UCSD-AML1 (cell line): Measurements from ENCODE around the gene SNW1.
"Not testable (repeated sequence)": the region's sequence is repeated elsewhere in the genome, so short reads cannot be mapped to it uniquely, and the experiment has no call there.

Experiments
- DNase-seq: peaks from one replicate; lab custom pipeline; 2025; ENCODE audit not compliant: unreplicated experiment; lab: John Stamatoyannopoulos, UW

SNW1 gene

GRCh38 chr14:77760381-77761204, at the start of gene SNW1:
SNW1 (minus strand) TSS chr14:77761156; CDS start chr14:77761127, 29 bp downstream.
- peak; percentile 91 for DNase-seq

GRCh38 chr14:77809011-77809410, 48.1 kb upstream of the SNW1 start:
- DNase-seq = no peak

- DNase-seq = no peak
These were observed 47.3 kb upstream of the SNW1 start for GRCh38 chr14:77808250-77808649.

- DNase-seq = no peak
These were observed 44.8 kb upstream of the SNW1 start for GRCh38 chr14:77805706-77806105.

GRCh38 chr14:77804592-77804991, 43.6 kb upstream of the SNW1 start:
- DNase-seq = peak; percentile 44

- DNase-seq = no peak
These were observed 39.9 kb upstream of the SNW1 start for GRCh38 chr14:77800814-77801213.

- DNase-seq = peak; percentile 90
These were observed 39.1 kb upstream of the SNW1 start, which contains the start of gene ADCK1 for GRCh38 chr14:77799863-77800730. ADCK1 (plus strand) TSS chr14:77800109; CDS start chr14:77818979, 18,870 bp downstream.

GRCh38 chr14:77799456-77799855, 38.5 kb upstream of the SNW1 start:
- not testable (repeated sequence) for DNase-seq

- DNase-seq = no peak
These were observed 33.4 kb upstream of the SNW1 start for GRCh38 chr14:77794357-77794756.

- not testable (repeated sequence) for DNase-seq
These were observed 32.3 kb upstream of the SNW1 start for GRCh38 chr14:77793255-77793654.

GRCh38 chr14:77791225-77791600, 30.3 kb upstream of the SNW1 start:
- no peak for DNase-seq

- peak; percentile 13 for DNase-seq
These were observed 29.7 kb upstream of the SNW1 start for GRCh38 chr14:77790566-77791224.

- DNase-seq = no peak
These were observed 25.2 kb upstream of the SNW1 start for GRCh38 chr14:77786148-77786547.

- no peak for DNase-seq
These were observed 21.2 kb upstream of the SNW1 start for GRCh38 chr14:77782202-77782601.

- DNase-seq = not testable (repeated sequence)
These were observed 13.0 kb upstream of the SNW1 start for GRCh38 chr14:77773966-77774365.

- not testable (repeated sequence) for DNase-seq
These were observed 7.6 kb upstream of the SNW1 start for GRCh38 chr14:77768442-77769069.

- DNase-seq = no peak
These were observed 3.0 kb upstream of the SNW1 start for GRCh38 chr14:77763978-77764377.

GRCh38 chr14:77763316-77763715, 2.4 kb upstream of the SNW1 start:
- no peak for DNase-seq

- DNase-seq = peak; percentile 29
These were observed 412 bp upstream of the SNW1 start for GRCh38 chr14:77761205-77761931.
